ENCODE measurements around the gene GEMIN8.

The GEMIN8 gene

GRCh38 chrX:14028473-14028872 is 1.2 kb downstream of the GEMIN8 start:
- Histone ChIP-seq H3K9ac (ENCODE audit: low read depth, low read length, poor library complexity) (no peak overlapping the region), H4K91ac (ENCODE audit: low read depth, low read length, poor library complexity) (no peak overlapping the region), H2BK15ac (ENCODE audit: low read length) (no peak overlapping the region), H3K23ac (ENCODE audit: low read depth, low read length, poor library complexity) (no peak overlapping the region), H3K9me3 (replicated peaks in 1 of 2; ENCODE audit: control insufficient read depth in 2 of 2, insufficient read depth in 1 of 2, low read depth in 1 of 2, low read length in 2 of 2) (no peaks in the 10 kb centered on the region), H3K4me3 (ENCODE audit: low read length in 2 of 2) (peak overlapping the region in 1 of 2 donors; percentile 53), H2AFZ (ENCODE audit: low read length) (no peak overlapping the region), H3K27me3 (ENCODE audit: control insufficient read depth in 3 of 3, insufficient read depth in 3 of 3, low read depth in 1 of 3, low read length in 3 of 3) (no peaks in the 10 kb centered on the region), H2AK5ac (ENCODE audit: low read depth, low read length) (no peak overlapping the region), H3K18ac (ENCODE audit: low read length) (no peak overlapping the region), H2BK120ac (ENCODE audit: low read depth, low read length) (no peak overlapping the region), H3K79me1 (ENCODE audit: low read depth, low read length) (no peaks in the 10 kb centered on the region), H3K4ac (ENCODE audit: low read length) (no peak overlapping the region), H2BK12ac (ENCODE audit: low read length) (no peak overlapping the region), H4K8ac (ENCODE audit: low read depth, low read length) (no peak overlapping the region), H3K4me2 (ENCODE audit: insufficient read depth, low read length, poor library complexity, severe bottlenecking) (no peak overlapping the region), H3K14ac (ENCODE audit: low read length) (no peak overlapping the region), H3K27ac (replicated peaks; ENCODE audit: low read length) (no peak overlapping the region), H2BK5ac (ENCODE audit: low read length) (no peak overlapping the region), H3K4me1 (ENCODE audit: control insufficient read depth in 2 of 2, insufficient read depth in 1 of 2, low read depth in 1 of 2, low read length in 2 of 2) (peaks cover 5 to 12% of the 10 kb centered on the region in 2 donors), H3K36me3 (replicated peaks in 1 of 2; ENCODE audit: control insufficient read depth in 2 of 2, insufficient read depth in 2 of 2, low read length in 2 of 2) (no peaks in the 10 kb centered on the region)
- WGBS, 2 donors (ENCODE audit: extremely low coverage in 2 of 2, insufficient read length in 2 of 2, insufficient replicate concordance in 1 of 2): 100% methylated on average over 1 of the region's 3 CpGs
- DNase-seq (ENCODE audit: low spot score): no peak

DNA sequence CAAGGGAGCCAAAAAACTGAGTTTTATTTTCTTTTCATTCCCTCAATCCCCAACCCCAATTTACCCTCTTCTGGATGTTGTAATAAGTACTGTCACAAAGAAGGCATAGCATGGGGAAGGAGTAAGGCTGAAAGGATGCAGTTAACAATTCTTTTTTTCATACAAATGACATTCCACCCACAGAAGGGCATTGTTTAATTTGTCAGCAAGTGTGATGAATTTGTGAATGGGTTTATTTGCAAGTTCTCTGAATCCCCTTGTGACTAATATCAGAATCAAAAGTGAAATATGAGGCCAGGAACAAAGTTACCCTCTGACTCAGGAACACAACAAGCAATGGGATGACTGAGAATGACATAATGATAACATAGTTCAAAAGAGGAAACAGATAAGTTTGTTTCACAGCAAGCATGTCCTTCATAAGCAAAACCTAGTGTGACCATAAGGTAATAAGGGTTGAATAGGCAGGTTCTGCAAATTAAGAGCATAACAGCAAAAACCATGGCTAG is 2.1 kb downstream of the GEMIN8 start:
- no peak overlapping the region for H4K8ac ChIP-seq (ENCODE audit: low read depth, low read length)
- no peaks in the 10 kb centered on the region for H3K79me1 ChIP-seq (ENCODE audit: low read depth, low read length)
- H3K27me3 ChIP-seq (ENCODE audit: control insufficient read depth in 3 of 3, insufficient read depth in 3 of 3, low read depth in 1 of 3, low read length in 3 of 3): no peaks in the 10 kb centered on the region
- H2AK5ac ChIP-seq (ENCODE audit: low read depth, low read length): no peak overlapping the region
- H2BK5ac ChIP-seq (ENCODE audit: low read length): no peak overlapping the region
- H2BK15ac ChIP-seq (ENCODE audit: low read length): no peak overlapping the region
- no peak overlapping the region for H2AFZ ChIP-seq (ENCODE audit: low read length)
- no peak overlapping the region for H3K23ac ChIP-seq (ENCODE audit: low read depth, low read length, poor library complexity)
- H2BK12ac ChIP-seq (ENCODE audit: low read length): peak overlapping the region; percentile 22
- peaks cover 5 to 12% of the 10 kb centered on the region in 2 donors for H3K4me1 ChIP-seq (ENCODE audit: control insufficient read depth in 2 of 2, insufficient read depth in 1 of 2, low read depth in 1 of 2, low read length in 2 of 2)
- no peak for DNase-seq (ENCODE audit: low spot score)
- H3K4me3 ChIP-seq (ENCODE audit: low read length in 2 of 2): no peak overlapping the region
- H2BK120ac ChIP-seq (ENCODE audit: low read depth, low read length): no peak overlapping the region
- H3K18ac ChIP-seq (ENCODE audit: low read length): no peak overlapping the region
- no peak overlapping the region for H3K14ac ChIP-seq (ENCODE audit: low read length)
- no peaks in the 10 kb centered on the region for H3K9me3 ChIP-seq (replicated peaks in 1 of 2; ENCODE audit: control insufficient read depth in 2 of 2, insufficient read depth in 1 of 2, low read depth in 1 of 2, low read length in 2 of 2)
- no peak overlapping the region for H3K4me2 ChIP-seq (ENCODE audit: insufficient read depth, low read length, poor library complexity, severe bottlenecking)
- no peak overlapping the region for H4K91ac ChIP-seq (ENCODE audit: low read depth, low read length, poor library complexity)
- no peak overlapping the region for H3K27ac ChIP-seq (replicated peaks; ENCODE audit: low read length)
- H3K4ac ChIP-seq (ENCODE audit: low read length): no peak overlapping the region
- H3K9ac ChIP-seq (ENCODE audit: low read depth, low read length, poor library complexity): no peak overlapping the region
- no peaks in the 10 kb centered on the region for H3K36me3 ChIP-seq (replicated peaks in 1 of 2; ENCODE audit: control insufficient read depth in 2 of 2, insufficient read depth in 2 of 2, low read length in 2 of 2)

DNA sequence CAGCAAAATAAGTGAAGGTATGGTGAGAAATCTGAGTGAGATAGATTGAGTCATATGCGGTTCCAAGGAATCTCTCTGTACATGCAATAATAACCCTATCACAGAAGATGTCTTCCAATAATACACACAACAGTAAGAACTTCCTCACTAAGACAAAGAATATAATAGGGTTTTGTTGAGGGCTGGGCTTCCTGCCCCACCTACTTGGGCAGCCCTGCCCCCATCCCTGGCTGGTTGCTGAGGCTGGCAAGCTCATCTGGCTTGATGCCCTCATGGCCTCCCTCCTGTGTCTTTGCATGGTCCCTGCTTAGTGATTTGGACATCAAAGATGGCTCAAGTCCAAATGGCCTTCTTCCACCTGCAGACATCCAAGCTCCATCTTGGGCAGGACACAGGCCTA is 2.7 kb downstream of the GEMIN8 start:
- no peak overlapping the region for H3K4me3 ChIP-seq (ENCODE audit: low read length in 2 of 2)
- no peak overlapping the region for H2BK5ac ChIP-seq (ENCODE audit: low read length)
- no peak overlapping the region for H3K27ac ChIP-seq (replicated peaks; ENCODE audit: low read length)
- no peak overlapping the region for H2AK5ac ChIP-seq (ENCODE audit: low read depth, low read length)
- peak overlapping the region; percentile 22 for H2BK12ac ChIP-seq (ENCODE audit: low read length)
- no peak overlapping the region for H2BK120ac ChIP-seq (ENCODE audit: low read depth, low read length)
- H3K36me3 ChIP-seq (replicated peaks in 1 of 2; ENCODE audit: control insufficient read depth in 2 of 2, insufficient read depth in 2 of 2, low read length in 2 of 2): no peaks in the 10 kb centered on the region
- H3K79me1 ChIP-seq (ENCODE audit: low read depth, low read length): no peaks in the 10 kb centered on the region
- no peak for DNase-seq (ENCODE audit: low spot score)
- H3K9ac ChIP-seq (ENCODE audit: low read depth, low read length, poor library complexity): no peak overlapping the region
- H3K18ac ChIP-seq (ENCODE audit: low read length): peak overlapping the region; percentile 13
- peaks cover 0 to 3% of the 10 kb centered on the region in 2 donors for H3K9me3 ChIP-seq (replicated peaks in 1 of 2; ENCODE audit: control insufficient read depth in 2 of 2, insufficient read depth in 1 of 2, low read depth in 1 of 2, low read length in 2 of 2)
- H3K4me2 ChIP-seq (ENCODE audit: insufficient read depth, low read length, poor library complexity, severe bottlenecking): no peak overlapping the region
- H2BK15ac ChIP-seq (ENCODE audit: low read length): no peak overlapping the region
- WGBS, 2 donors (ENCODE audit: extremely low coverage in 2 of 2, insufficient read length in 2 of 2, insufficient replicate concordance in 1 of 2): no CpG with 5 or more reads among the region's 1 CpG
- H3K4ac ChIP-seq (ENCODE audit: low read length): no peak overlapping the region
- H4K91ac ChIP-seq (ENCODE audit: low read depth, low read length, poor library complexity): no peak overlapping the region
- no peak overlapping the region for H4K8ac ChIP-seq (ENCODE audit: low read depth, low read length)
- H3K14ac ChIP-seq (ENCODE audit: low read length): no peak overlapping the region
- peaks cover 5 to 12% of the 10 kb centered on the region in 2 donors for H3K4me1 ChIP-seq (ENCODE audit: control insufficient read depth in 2 of 2, insufficient read depth in 1 of 2, low read depth in 1 of 2, low read length in 2 of 2)
- no peaks in the 10 kb centered on the region for H3K27me3 ChIP-seq (ENCODE audit: control insufficient read depth in 3 of 3, insufficient read depth in 3 of 3, low read depth in 1 of 3, low read length in 3 of 3)
- H2AFZ ChIP-seq (ENCODE audit: low read length): no peak overlapping the region
- H3K23ac ChIP-seq (ENCODE audit: low read depth, low read length, poor library complexity): no peak overlapping the region

DNA sequence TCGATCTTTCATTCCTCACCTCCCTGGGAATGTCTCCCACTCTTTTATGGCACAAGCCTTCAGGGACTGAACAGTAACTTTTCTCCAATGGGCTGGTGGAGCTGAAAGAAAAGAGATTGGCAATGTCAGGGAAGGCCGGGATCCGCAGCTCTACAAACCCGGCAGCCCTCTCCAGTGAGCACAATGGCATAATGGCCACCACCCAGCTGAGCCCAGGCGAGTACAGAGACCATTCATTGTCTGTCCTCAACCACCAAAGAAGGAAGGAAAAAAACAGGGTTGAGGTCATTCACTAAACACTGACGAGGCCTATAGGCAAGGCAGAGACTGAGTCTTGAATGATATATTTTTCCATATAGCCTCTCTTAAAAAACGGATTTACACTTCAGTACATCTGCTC is 3.6 kb downstream of the GEMIN8 start:
- Histone ChIP-seq H3K36me3 (replicated peaks in 1 of 2; ENCODE audit: control insufficient read depth in 2 of 2, insufficient read depth in 2 of 2, low read length in 2 of 2) (no peaks in the 10 kb centered on the region), H2BK120ac (ENCODE audit: low read depth, low read length) (no peak overlapping the region), H3K18ac (ENCODE audit: low read length) (no peak overlapping the region), H2BK15ac (ENCODE audit: low read length) (no peak overlapping the region), H2BK12ac (ENCODE audit: low read length) (no peak overlapping the region), H3K4me1 (ENCODE audit: control insufficient read depth in 2 of 2, insufficient read depth in 1 of 2, low read depth in 1 of 2, low read length in 2 of 2) (peaks cover 5 to 12% of the 10 kb centered on the region in 2 donors), H3K4ac (ENCODE audit: low read length) (no peak overlapping the region), H4K8ac (ENCODE audit: low read depth, low read length) (no peak overlapping the region), H3K9me3 (replicated peaks in 1 of 2; ENCODE audit: control insufficient read depth in 2 of 2, insufficient read depth in 1 of 2, low read depth in 1 of 2, low read length in 2 of 2) (peaks cover 0 to 3% of the 10 kb centered on the region in 2 donors), H3K4me2 (ENCODE audit: insufficient read depth, low read length, poor library complexity, severe bottlenecking) (no peak overlapping the region), H3K4me3 (ENCODE audit: low read length in 2 of 2) (no peak overlapping the region), H3K79me1 (ENCODE audit: low read depth, low read length) (no peaks in the 10 kb centered on the region), H4K91ac (ENCODE audit: low read depth, low read length, poor library complexity) (no peak overlapping the region), H3K23ac (ENCODE audit: low read depth, low read length, poor library complexity) (no peak overlapping the region), H3K9ac (ENCODE audit: low read depth, low read length, poor library complexity) (no peak overlapping the region), H2BK5ac (ENCODE audit: low read length) (no peak overlapping the region), H3K27me3 (ENCODE audit: control insufficient read depth in 3 of 3, insufficient read depth in 3 of 3, low read depth in 1 of 3, low read length in 3 of 3) (no peaks in the 10 kb centered on the region), H2AK5ac (ENCODE audit: low read depth, low read length) (no peak overlapping the region), H3K14ac (ENCODE audit: low read length) (no peak overlapping the region), H3K27ac (replicated peaks; ENCODE audit: low read length) (peak overlapping the region; percentile 76), H2AFZ (ENCODE audit: low read length) (peak overlapping the region; percentile 18)
- DNase-seq (ENCODE audit: low spot score): peak; percentile 35
- WGBS, 2 donors (ENCODE audit: extremely low coverage in 2 of 2, insufficient read length in 2 of 2, insufficient replicate concordance in 1 of 2): no CpG with 5 or more reads among the region's 7 CpGs
